ENCODE measurements around the gene TCN2. TPM values are rescaled to one million over a fixed set of nuclear protein-coding genes. Genes with fewer than 3 reads are reported as not detected.

TCN2 gene
- total and polyA plus RNA-seq, 10 of the 15 experiments (the other 5 are each of a cell fraction or from before 2014, with no cell fraction given) = 5.4 to 21.8 (median 11.0) TPM

DNA sequence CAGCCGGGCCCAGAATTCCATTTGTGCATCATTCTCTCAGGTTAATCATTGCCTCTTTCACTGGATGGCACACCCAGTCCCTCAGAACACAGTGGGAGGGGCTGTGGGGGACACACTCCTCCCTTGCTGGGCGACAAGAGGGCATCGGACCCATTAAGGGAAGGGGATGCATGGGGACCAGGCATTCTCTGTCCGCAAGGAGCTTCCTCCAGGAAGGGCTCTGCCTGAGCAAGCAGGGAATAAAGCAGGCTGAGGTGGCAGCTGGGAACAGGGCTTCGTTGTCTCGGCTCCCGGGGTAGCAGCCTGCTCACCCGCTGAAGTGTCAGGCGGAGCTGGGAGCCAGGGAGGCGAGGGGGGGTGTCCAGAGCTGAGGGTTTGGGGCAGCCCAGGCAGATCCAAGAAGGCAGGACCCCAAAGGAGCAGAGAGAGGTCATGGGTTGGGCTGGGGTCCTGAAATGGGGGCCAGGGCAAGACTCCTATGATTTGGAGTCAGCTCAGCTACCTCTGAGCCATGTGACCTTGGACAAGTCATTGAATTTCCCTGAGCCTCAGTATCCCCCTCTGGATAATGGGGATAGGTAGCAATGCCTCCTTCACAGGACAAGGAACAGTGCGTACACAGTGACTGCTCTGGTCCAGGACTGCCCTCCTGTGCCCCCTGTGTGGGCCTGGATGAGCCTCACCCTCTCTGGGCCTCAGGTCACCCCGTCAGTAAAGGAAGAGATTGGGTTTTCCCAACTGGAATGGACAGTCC lies 34.0 kb upstream of the TCN2 start (continued):
- TF ChIP-seq MYB (IDR thresholded peaks at IDR 0.05; ENCODE audit: borderline replicate concordance, low read depth, low read length) (no peak), PBX3 (IDR thresholded peaks at IDR 0.05; ENCODE audit: insufficient replicate concordance, low read depth, low read length) (no peak), NR2C2 (IDR thresholded peaks at IDR 0.05; ENCODE audit: borderline replicate concordance, control insufficient read depth, insufficient read length, low read depth) (no peak), YY1 (IDR thresholded peaks at IDR 0.05; ENCODE audit: low read depth, low read length) (no peak), TCF3 (IDR thresholded peaks at IDR 0.05; ENCODE audit: borderline replicate concordance, insufficient read depth, low read depth, low read length) (no peak), E2F4 (IDR thresholded peaks at IDR 0.05; ENCODE audit: low read depth, low read length) (no peak), JUNB (IDR thresholded peaks at IDR 0.05) (no peak)
- TF ChIP-seq, protein P1, sequence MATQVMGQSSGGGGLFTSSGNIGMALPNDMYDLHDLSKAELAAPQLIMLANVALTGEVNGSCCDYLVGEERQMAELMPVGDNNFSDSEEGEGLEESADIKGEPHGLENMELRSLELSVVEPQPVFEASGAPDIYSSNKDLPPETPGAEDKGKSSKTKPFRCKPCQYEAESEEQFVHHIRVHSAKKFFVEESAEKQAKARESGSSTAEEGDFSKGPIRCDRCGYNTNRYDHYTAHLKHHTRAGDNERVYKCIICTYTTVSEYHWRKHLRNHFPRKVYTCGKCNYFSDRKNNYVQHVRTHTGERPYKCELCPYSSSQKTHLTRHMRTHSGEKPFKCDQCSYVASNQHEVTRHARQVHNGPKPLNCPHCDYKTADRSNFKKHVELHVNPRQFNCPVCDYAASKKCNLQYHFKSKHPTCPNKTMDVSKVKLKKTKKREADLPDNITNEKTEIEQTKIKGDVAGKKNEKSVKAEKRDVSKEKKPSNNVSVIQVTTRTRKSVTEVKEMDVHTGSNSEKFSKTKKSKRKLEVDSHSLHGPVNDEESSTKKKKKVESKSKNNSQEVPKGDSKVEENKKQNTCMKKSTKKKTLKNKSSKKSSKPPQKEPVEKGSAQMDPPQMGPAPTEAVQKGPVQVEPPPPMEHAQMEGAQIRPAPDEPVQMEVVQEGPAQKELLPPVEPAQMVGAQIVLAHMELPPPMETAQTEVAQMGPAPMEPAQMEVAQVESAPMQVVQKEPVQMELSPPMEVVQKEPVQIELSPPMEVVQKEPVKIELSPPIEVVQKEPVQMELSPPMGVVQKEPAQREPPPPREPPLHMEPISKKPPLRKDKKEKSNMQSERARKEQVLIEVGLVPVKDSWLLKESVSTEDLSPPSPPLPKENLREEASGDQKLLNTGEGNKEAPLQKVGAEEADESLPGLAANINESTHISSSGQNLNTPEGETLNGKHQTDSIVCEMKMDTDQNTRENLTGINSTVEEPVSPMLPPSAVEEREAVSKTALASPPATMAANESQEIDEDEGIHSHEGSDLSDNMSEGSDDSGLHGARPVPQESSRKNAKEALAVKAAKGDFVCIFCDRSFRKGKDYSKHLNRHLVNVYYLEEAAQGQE (IDR thresholded peaks at IDR 0.05; ENCODE audit: low read depth, low read length) = no peak

Data from GM12878 (cell line).